Nephron (organoid): ENCODE data around the gene RLBP1.
"Not testable (repeated sequence)": the region's sequence is repeated elsewhere in the genome, so short reads cannot be mapped to it uniquely, and the experiment has no call there.

Source experiments
- H3K27ac Mint-ChIP-seq, 3 experiments: 2 replicates each; pipeline ENCODE4 v1.8.0; 2020; ENCODE audit warnings: mixed read lengths in 3 of 3, mild to moderate bottlenecking in 2 of 3, moderate library complexity in 1 of 3
- H3K27me3 Mint-ChIP-seq: 2 replicates; pipeline ENCODE4 v1.8.0; 2021; ENCODE audit warnings: low read depth, mild to moderate bottlenecking, moderate library complexity, mixed read lengths
- H3K36me3 Mint-ChIP-seq: 2 replicates; pipeline ENCODE4 v1.8.0; 2020; ENCODE audit warnings: low read depth, mixed read lengths
- H3K4me1 Mint-ChIP-seq: 2 replicates; pipeline ENCODE4 v1.8.0; 2020; ENCODE audit warnings: mixed read lengths
- H3K4me3 Mint-ChIP-seq, 3 experiments: 2 replicates each; pipeline ENCODE4 v1.8.0; 2020; ENCODE audit warnings: mild to moderate bottlenecking in 3 of 3, mixed read lengths in 3 of 3, moderate library complexity in 2 of 3
- H3K9me3 Mint-ChIP-seq: 2 replicates; pipeline ENCODE4 v1.8.0; 2020; ENCODE audit warnings: mixed read lengths
- TF ChIP-seq, protein P1 (sequence below), 3 experiments: fragments of 200-600 bp; sonication (generic); IDR thresholded peaks; one replicate each; pipeline ENCODE4 v1.5.0; 2021; ENCODE audit warnings: antibody characterized with exemption in 3 of 3; ENCODE audit not compliant: unreplicated experiment in 3 of 3

The RLBP1 gene

GRCh38 chr15:89243046-89243690 lies 21.8 kb upstream of the RLBP1 start:
- TF ChIP-seq, protein P1, sequence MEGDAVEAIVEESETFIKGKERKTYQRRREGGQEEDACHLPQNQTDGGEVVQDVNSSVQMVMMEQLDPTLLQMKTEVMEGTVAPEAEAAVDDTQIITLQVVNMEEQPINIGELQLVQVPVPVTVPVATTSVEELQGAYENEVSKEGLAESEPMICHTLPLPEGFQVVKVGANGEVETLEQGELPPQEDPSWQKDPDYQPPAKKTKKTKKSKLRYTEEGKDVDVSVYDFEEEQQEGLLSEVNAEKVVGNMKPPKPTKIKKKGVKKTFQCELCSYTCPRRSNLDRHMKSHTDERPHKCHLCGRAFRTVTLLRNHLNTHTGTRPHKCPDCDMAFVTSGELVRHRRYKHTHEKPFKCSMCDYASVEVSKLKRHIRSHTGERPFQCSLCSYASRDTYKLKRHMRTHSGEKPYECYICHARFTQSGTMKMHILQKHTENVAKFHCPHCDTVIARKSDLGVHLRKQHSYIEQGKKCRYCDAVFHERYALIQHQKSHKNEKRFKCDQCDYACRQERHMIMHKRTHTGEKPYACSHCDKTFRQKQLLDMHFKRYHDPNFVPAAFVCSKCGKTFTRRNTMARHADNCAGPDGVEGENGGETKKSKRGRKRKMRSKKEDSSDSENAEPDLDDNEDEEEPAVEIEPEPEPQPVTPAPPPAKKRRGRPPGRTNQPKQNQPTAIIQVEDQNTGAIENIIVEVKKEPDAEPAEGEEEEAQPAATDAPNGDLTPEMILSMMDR (IDR thresholded peaks at IDR 0.05; ENCODE audit: unreplicated experiment in 3 of 3) = no peak
- Mint-ChIP-seq H3K4me3 (peak overlapping the region; percentile 96 to 98 (median 97)), H3K4me1 (peaks cover 25% of the 10 kb centered on the region), H3K27ac (peak overlapping the region in 1 of 3 experiments; percentile 50), H3K27me3 (peaks cover 9% of the 10 kb centered on the region), H3K9me3 (no peaks in the 10 kb centered on the region), H3K36me3 (peaks cover 9% of the 10 kb centered on the region)

DNA sequence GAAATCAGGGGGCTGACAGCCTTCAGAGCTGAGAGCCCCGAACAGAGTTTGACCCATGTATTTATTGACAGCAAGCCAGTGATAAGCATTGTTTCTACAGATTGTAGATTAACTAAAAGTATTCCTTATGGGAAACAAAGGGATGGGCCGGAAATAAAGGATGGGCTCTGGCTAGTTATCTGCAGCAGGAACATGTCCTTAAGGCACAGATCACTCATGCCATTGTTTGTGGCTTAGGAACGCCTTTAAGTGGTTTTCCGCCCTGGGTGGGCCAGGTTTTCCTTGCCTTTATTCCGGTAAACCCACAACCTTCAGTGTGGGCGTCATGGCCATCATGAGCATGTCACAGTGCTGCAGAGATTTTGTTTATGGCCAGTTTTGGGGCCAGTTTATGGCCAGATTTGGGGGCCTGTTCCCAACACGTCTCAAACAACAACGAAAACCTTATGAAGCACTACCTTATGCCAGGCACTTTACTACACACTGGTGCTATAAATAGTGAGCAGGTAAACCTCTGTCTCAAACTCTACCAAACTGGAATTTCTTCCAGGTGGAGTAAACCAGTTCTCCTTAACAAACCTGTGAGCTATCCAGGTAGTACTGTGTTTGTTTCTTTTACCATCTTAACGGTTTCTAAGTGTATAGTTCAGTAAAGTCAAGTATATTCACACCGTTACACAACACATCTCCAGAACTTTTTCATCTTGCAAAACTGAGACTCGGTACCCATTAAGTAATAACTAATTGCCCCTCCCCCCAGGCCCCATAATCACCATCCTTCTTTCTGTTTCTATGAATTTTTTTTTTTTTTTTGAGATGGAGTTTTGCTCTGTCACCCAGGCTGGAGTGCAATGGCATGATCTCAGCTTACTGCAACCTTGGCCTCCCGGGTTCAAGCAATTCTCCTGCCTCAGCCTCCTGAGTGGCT lies 18.8 kb upstream of the RLBP1 start:
- not testable (repeated sequence) for H3K27ac Mint-ChIP-seq, H3K36me3 Mint-ChIP-seq, H3K27me3 Mint-ChIP-seq, H3K9me3 Mint-ChIP-seq
- H3K4me3 Mint-ChIP-seq = peak overlapping the region in 1 of 3 experiments; percentile 59
- H3K4me1 Mint-ChIP-seq = peaks cover 10% of the 10 kb centered on the region

DNA sequence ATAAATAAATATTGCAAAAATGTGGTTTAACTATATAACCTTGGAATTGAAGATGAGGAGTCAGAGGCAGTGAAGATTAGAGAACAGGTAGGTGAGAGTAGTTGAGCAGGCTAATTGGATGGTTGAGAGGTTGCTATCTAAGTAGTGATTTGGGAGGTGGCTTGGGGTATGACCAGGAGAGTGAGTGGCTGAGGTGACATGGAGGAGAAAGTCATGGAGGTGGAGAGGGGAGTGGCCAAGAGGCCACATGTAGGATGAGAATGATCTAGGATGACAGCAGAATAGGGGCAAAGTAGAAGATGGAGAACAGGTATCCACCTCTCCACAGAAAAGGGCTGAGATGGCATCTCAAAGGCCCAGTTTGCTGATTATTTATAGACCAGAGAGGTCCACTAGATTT lies 10.5 kb upstream of the RLBP1 start:
- peaks cover 8% of the 10 kb centered on the region for H3K27me3 Mint-ChIP-seq
- H3K4me1 Mint-ChIP-seq = no peaks in the 10 kb centered on the region
- no peaks in the 10 kb centered on the region for H3K36me3 Mint-ChIP-seq
- TF ChIP-seq, protein P1 (IDR thresholded peaks at IDR 0.05; ENCODE audit: unreplicated experiment in 3 of 3) = no peak
- no peak overlapping the region for H3K27ac Mint-ChIP-seq
- H3K4me3 Mint-ChIP-seq = no peak overlapping the region
- no peaks in the 10 kb centered on the region for H3K9me3 Mint-ChIP-seq

- Mint-ChIP-seq H3K4me3 (no peak overlapping the region), H3K27ac (no peak overlapping the region)
Measured at GRCh38 chr15:89230277-89230676, 8.9 kb upstream of the RLBP1 start.

GRCh38 chr15:89227425-89227824 lies 6.0 kb upstream of the RLBP1 start:
- Mint-ChIP-seq H3K36me3 (no peaks in the 10 kb centered on the region), H3K9me3 (no peaks in the 10 kb centered on the region), H3K27ac (no peak overlapping the region), H3K27me3 (peaks cover 4% of the 10 kb centered on the region), H3K4me3 (no peak overlapping the region), H3K4me1 (no peaks in the 10 kb centered on the region)
- TF ChIP-seq, protein P1 (IDR thresholded peaks at IDR 0.05; ENCODE audit: unreplicated experiment in 3 of 3) = no peak

More at GRCh38 chr15:89230277-89230676, 8.9 kb upstream of the RLBP1 start:
- Mint-ChIP-seq H3K9me3 (no peaks in the 10 kb centered on the region), H3K36me3 (no peaks in the 10 kb centered on the region), H3K4me1 (no peaks in the 10 kb centered on the region), H3K27me3 (peaks cover 8% of the 10 kb centered on the region)
- TF ChIP-seq, protein P1 (IDR thresholded peaks at IDR 0.05; ENCODE audit: unreplicated experiment in 3 of 3) = no peak

- Mint-ChIP-seq H3K36me3 (no peaks in the 10 kb centered on the region), H3K4me3 (no peak overlapping the region), H3K27me3 (peaks cover under 1% of the 10 kb centered on the region), H3K27ac (no peak overlapping the region), H3K9me3 (no peaks in the 10 kb centered on the region), H3K4me1 (no peaks in the 10 kb centered on the region)
- TF ChIP-seq, protein P1 (IDR thresholded peaks at IDR 0.05; ENCODE audit: unreplicated experiment in 3 of 3) = no peak
Measured at GRCh38 chr15:89226359-89227221, 5.2 kb upstream of the RLBP1 start.
